GM19193 (cell line): ENCODE data around the gene NDUFAF8.

ENCODE experiments used
- POLR2A ChIP-seq: IDR thresholded peaks from 4 replicates; pipeline ENCODE4 v1.6.1; 2011; ENCODE audit not compliant: insufficient read depth, insufficient read length; ENCODE audit errors: extremely low read depth

Gene NDUFAF8

GRCh38 chr17:81261582-81262336 is 22.6 kb downstream of the NDUFAF8 start:
- TF ChIP-seq POLR2A: no peak

- TF ChIP-seq POLR2A: no peak
Measured at GRCh38 chr17:81263371-81264181, 24.5 kb downstream of the NDUFAF8 start.

DNA sequence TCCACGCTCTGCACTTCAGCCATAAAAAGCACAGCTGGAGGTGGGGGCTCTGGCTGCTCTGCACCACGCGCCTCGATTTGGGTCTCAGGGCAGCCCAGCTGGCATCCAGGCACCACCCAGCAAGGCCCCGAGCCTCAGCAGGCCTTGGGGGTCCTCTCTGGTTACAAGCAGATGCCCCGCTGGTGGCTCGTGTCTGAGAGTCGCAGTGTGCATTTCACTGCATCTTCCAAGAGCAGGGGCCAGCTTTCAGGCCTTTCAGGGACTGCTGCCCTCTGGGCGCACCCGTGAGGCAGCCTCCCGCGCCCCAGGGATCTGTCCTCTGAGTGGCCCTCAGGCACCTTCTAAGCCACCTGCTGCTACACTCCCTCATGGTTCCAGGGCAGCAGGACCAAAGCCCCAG is 25.5 kb downstream of the NDUFAF8 start:
- no peak for TF ChIP-seq POLR2A

DNA sequence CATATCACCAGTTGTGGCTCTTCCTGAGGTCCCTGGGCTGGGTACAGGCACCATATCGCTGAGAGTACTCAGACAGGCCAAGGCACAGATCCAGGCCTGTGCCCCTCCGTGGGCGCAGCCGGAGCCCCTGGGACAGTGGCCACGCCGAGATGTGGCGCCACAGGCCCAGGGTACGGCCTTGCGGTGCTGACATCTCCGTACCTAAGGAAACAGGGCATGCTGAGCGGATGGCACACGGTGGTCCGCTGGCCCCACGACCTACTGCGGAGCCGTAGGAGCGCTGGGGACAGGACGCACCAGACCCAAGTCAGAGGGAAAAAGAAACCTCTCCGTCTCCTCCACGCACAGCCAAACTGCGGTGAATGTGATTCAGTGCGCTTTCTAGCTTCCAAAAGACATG is 26.5 kb downstream of the NDUFAF8 start:
- TF ChIP-seq POLR2A: no peak

GRCh38 chr17:81267390-81268067 is 28.4 kb downstream of the NDUFAF8 start:
- no peak for TF ChIP-seq POLR2A

DNA sequence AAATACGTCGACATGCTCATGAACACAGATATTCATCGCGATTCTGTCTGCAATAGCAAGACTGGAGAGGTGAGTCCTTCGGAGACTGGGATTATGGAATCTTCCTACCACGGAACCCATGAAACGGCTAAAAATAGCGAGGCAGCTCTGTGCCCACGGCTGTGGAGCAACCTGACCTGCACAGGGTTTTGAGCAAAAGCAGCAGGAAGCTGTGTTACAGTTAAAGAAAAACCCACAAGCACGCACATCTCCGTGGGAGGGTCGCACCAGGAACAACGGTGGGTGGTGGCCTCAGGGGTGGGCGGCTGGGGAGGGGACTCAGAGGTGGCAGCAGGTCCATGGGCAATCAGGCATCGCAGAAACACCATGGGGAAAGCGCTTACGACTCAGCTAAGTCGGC is 31.2 kb downstream of the NDUFAF8 start:
- no peak for TF ChIP-seq POLR2A

- no peak for TF ChIP-seq POLR2A
Measured at GRCh38 chr17:81271226-81271625, 32.1 kb downstream of the NDUFAF8 start.

DNA sequence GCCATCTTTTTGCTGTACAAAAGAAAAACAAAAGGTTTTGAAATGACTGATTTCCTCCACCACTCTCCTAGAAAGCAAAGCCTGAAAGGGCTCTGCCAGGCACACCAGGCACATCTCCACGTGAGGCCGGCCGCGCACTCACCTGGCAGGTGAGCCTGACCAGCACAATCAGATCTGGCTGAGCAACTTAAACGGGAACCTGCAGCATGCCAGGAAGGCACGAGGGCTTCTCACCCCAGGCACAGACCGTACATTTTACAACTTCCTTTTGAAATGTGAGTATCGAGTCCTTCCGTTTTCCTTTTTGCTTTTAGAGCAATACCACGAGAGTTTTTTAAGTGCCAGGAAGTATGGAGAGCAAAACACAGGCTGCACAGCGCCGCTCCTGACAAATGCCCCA is 33.5 kb downstream of the NDUFAF8 start:
- no peak for TF ChIP-seq POLR2A

DNA sequence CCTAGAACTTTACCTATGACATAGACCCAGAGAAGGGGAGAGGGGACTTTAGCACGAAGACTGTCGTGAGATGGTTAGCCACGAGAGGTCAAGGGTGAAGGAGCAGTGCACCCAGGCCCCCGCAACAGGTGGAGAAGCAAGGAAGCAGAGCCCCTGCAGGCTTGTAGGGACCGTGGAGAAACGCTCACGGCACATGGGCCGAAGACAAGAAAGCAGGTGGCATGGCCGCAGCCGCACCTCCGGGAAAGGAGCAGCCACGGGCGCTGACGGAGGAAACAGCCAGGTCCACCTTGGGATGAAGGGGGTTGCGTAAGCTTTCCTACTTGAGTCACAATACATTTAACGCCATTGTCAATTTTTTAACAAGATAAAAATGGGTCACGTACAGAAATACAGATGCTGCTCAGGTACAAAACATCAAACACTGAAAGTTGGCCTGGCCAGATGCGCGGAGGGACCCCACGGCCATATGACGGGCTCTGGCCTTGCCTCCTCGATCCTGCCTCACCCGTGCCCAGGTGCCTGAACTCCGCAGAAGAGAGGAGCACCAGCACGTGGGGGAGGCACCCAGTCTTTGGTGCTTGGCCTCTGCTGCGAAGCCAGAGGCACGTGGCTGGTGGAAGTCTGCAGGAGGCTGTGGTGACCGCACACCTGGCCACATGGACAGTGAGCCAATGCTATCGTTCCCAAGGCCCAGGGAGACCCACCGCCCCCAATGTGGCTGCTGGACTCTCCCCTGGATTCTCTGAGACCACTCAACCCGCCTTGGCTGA is 34.8 kb downstream of the NDUFAF8 start:
- no peak for TF ChIP-seq POLR2A

DNA sequence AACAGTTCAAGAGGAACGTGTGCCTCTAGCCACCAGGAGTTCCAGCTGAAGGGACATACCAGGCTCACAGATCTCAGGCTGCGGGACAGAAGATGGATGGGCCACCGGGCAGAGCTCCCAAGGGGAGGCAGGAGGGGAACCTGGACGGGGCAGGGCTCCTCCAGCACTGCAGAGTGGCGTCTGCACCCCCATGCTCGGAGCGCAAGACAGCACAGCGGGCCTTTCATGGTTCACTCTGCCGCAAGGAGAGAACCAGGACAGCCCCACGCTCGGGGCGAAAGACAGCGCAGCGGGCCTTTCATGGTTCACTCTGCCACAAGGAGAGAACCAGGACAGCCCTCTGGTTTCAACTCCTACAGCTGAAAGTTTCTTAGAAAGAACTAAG is 35.3 kb downstream of the NDUFAF8 start:
- no peak for TF ChIP-seq POLR2A

- TF ChIP-seq POLR2A: no peak
Measured at GRCh38 chr17:81276781-81277180, 37.7 kb downstream of the NDUFAF8 start.

GRCh38 chr17:81277421-81277820 is 38.3 kb downstream of the NDUFAF8 start:
- no peak for TF ChIP-seq POLR2A

DNA sequence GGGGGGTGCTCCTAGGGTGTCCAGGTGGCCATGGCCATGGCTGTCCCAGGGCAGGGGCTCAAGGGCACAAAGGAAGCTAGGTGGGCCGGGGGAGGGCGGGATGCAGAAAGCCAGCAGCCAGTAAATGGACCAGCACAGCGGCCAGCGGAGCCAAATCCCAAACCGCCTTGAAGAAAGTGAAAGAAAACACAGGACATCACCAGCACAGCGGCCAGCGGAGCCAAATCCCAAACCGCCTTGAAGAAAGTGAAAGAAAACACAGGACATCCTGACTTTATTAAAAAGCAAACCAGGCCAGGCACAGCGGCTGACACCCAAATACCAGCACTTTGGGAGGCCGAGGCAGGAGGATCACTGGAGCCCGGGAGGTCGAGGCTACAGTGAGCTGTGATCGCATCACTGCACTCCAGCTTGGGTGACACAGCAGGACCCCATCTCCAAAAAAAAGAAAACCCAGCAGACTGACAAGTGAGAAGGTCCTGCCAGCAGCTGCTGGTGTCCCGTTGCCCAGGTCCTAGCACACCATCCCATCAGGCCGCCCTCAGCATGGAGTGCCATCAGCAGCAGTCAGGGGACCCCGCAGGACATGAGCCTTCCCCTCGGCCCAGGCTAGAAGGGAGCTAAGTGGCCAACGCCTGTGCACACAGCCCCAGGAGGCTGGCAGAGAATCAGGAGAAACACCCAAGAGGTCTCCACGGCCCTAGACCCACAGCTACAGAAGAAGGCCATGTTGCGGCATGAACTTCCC is 39.0 kb downstream of the NDUFAF8 start:
- no peak for TF ChIP-seq POLR2A

DNA sequence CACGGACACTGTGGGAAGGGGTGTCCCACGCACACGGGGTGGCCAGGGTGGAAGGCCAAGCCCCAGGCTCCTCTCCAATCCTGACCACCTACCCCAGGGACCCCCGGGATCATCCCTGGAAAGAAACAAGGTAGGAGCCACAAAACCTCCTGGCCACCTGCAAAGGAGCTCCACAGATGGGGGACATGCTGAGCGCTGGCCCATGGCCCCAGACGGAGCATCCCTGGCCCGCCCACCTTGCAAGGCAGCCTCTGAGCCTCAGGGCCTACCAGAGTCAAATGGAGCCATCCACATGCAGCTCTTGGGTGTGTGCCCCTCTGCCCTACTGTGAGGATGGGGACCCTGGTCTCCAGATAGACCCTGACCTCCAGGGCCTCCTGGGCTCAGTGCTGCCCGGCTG is 39.7 kb downstream of the NDUFAF8 start:
- no peak for TF ChIP-seq POLR2A

GRCh38 chr17:81279278-81280275 is 40.5 kb downstream of the NDUFAF8 start:
- TF ChIP-seq POLR2A: no peak
